GM12864 (cell line): ENCODE results near the gene TSC22D3.

Experiments
- DNase-seq: peaks from one replicate; pipeline ENCODE4 v3.0.0-alpha.2; 2011; ENCODE audit warnings: low read depth
- H3K4me3 ChIP-seq: 2 replicates; pipeline ENCODE4 v1.5.1; 2011; ENCODE audit warnings: mild to moderate bottlenecking, low read depth, low read length, control low read depth
- TF ChIP-seq, protein P1 (sequence below): IDR thresholded peaks from 2 replicates; pipeline ENCODE4 v1.5.1; 2011; ENCODE audit warnings: low read depth, mild to moderate bottlenecking, moderate library complexity, low read length, control low read depth, inconsistent platforms; ENCODE audit errors: missing control alignments

The TSC22D3 gene

GRCh38 chrX:107712231-107713202 lies 63.1 kb downstream of the TSC22D3 start:
- H3K4me3 ChIP-seq, result no peak overlapping the region
- TF ChIP-seq, protein P1, sequence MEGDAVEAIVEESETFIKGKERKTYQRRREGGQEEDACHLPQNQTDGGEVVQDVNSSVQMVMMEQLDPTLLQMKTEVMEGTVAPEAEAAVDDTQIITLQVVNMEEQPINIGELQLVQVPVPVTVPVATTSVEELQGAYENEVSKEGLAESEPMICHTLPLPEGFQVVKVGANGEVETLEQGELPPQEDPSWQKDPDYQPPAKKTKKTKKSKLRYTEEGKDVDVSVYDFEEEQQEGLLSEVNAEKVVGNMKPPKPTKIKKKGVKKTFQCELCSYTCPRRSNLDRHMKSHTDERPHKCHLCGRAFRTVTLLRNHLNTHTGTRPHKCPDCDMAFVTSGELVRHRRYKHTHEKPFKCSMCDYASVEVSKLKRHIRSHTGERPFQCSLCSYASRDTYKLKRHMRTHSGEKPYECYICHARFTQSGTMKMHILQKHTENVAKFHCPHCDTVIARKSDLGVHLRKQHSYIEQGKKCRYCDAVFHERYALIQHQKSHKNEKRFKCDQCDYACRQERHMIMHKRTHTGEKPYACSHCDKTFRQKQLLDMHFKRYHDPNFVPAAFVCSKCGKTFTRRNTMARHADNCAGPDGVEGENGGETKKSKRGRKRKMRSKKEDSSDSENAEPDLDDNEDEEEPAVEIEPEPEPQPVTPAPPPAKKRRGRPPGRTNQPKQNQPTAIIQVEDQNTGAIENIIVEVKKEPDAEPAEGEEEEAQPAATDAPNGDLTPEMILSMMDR, result no peak
- no peak for DNase-seq

- TF ChIP-seq, protein P1, result no peak
- DNase-seq, result no peak
- no peak overlapping the region for H3K4me3 ChIP-seq
Measured at GRCh38 chrX:107711521-107712181, 63.9 kb downstream of the TSC22D3 start.

DNA sequence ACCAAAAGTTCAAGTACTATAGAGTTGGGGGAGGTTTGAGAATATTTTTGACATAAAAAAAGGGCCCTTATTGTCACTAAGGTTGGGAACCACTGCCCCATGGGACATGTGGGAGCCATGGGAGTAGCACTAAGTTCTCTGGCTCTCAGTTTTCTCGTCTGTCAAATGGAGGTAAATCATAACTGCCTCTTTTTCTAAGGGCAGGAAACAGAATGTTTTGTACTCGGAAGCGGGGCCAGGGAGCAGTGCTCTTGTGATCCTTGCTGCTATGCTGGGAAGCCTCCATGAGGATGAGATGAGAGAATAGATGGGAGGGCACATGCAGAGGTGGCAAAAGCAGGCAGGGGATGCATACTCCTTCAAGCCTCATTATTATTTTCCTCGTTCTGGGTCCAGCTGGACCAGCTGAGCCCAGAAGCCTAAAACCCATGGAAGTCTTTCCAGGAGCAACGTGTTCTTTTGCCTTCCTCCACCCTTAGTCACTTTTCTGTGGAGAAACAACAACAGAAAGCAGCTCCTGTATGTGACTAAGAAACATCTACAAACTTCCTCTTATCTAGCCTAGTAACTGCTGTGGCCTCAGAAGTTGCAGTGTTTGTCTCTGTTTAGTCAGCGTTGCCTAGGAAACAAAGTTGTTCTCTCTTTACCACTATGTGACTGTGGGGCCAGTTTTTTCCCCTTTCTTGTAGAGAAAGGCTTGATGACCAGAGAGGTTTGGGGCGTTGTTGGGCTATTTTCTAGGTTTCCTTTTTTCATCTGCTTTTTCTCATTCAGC lies 64.8 kb downstream of the TSC22D3 start:
- peak; percentile 85 for DNase-seq
- no peak overlapping the region; the same call in 1 of the 2 replicates for H3K4me3 ChIP-seq
- TF ChIP-seq, protein P1, result no peak

DNA sequence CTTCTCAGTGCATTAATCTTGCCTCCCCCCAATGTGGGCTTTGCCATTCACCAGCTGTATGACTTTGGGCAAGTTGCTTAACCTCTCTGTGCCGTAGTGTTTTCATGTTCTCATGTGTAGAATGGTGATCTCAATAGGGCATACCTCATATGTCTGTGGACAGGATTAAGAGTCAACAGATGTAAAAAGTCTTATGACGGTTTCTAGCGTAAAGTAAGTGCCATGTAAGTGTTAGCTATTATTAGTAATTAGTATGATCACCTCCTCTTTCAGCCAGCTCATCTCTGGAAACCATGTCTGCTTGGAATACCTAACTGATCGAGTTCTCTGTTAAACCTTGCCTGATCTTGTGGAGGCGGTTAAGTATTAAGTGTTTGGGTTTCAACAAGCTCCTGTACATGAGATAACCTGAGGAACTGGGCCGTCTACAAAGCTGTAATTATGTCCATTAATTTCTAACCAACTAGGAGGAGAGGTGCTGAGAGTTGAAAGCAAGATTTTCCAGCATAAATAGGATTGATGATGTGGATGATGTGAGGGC lies 66.3 kb downstream of the TSC22D3 start:
- no peak overlapping the region for H3K4me3 ChIP-seq
- DNase-seq, result no peak
- TF ChIP-seq, protein P1, result no peak

- no peak for DNase-seq
- H3K4me3 ChIP-seq, result no peak overlapping the region
- TF ChIP-seq, protein P1, result no peak
Measured at GRCh38 chrX:107708762-107709161, 66.8 kb downstream of the TSC22D3 start.

- no peak for DNase-seq
- H3K4me3 ChIP-seq, result no peak overlapping the region
- TF ChIP-seq, protein P1, result no peak
Measured at GRCh38 chrX:107707866-107708265, 67.7 kb downstream of the TSC22D3 start.
